GM21515 (cell line): ENCODE measurements around the gene ACAP2.
"Not testable (repeated sequence)": the region's sequence is repeated elsewhere in the genome, so short reads cannot be mapped to it uniquely, and the experiment has no call there.

Source experiments
- ATAC-seq: cut with Tn5 transposase; IDR thresholded peaks from one replicate; pipeline ENCODE4 v1.9.1; 2021; ENCODE audit not compliant: unreplicated experiment

ACAP2 gene

DNA sequence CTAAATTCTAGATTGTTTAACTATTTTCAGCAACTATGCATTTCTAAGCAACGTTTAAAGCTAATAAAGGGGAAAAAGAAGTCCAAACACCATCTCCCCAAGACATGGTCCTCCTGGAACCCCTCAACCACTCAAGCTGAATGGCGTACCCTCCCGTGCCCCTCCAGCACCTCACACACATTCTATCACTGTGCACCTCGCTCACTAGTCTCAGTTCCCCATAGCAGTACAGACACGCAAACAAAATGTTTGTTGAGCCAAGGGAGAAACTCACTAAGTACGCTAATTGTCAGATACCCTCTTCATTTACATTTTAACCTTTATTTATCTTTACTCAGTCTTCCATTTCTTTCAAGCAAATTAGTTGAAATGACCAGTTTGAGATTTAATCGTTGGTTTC lies 48.8 kb downstream of the ACAP2 start:
- peak; percentile 56 for ATAC-seq

DNA sequence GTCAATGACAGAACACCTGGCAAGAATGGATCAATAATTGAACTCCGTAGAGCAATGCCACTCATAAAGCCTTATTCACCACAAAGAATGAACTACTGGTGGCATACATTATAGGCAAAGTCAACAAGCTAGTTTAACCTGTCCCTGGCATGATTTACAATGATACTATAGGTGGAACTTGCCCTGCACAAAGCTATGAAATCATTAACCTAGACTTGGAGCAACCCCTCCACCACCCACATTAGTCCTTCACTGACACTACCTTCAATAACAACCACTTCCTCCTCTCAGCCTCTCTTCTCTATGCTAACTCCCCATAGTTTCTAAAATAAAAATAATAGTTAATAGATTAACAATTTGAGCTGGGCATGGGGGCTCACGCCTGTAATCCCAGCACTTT lies 54.4 kb downstream of the ACAP2 start:
- ATAC-seq = no peak

DNA sequence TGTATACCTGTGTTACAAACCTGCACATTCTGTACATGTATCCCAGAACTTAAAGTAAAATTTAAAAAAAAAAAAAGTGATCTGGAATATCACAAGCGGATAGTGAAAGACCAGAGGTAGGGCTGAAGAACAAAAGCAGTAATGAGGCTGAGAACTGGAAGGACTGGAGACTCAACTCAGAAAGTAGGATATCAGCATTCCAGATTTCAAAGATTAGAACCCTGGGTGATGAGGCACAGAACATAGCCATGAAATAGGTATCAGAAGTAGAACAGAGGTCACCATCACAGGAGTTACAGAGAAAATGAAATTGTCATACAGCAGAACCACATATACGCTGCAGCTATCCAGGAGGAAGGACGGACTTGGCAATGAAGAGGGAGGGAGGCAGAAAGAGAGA lies 56.1 kb downstream of the ACAP2 start:
- no peak for ATAC-seq

DNA sequence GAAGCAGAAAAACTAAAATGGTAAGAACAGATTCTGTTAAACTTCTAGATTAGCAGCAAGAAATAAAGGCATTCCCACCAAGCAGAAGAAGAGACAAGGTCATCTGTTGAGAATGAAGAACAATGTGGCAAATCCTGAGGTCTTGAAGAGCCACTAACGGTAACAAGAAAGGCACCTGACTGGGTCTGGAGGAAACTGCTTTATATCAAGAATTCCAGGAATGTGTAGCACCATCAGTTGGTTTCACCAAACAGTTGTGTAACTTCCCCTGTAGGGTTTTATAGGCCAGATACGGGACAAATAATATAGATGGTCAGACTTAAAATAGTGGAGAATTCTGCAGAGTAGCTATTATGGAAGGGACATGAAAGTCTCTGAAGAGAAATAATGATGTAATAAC lies 57.3 kb downstream of the ACAP2 start:
- ATAC-seq = no peak

DNA sequence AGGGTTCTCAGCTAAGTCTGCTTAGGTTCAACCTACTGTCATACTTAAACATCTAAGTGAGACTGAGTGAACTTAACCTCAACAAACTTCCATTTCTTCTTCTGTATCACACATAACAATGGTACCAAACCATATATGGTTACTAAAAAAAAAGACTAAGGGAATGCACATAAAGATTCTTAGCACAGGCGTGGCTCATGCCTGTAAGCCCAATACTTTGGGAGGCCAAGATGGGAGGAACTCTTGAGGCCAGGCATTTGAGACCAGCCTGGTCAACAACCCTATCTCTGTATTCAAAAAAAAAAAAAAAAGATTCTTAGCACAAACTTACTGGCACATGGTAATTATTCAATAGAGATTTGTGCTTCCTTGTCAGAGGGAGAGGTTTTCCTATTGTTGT lies 57.9 kb downstream of the ACAP2 start:
- no peak for ATAC-seq

DNA sequence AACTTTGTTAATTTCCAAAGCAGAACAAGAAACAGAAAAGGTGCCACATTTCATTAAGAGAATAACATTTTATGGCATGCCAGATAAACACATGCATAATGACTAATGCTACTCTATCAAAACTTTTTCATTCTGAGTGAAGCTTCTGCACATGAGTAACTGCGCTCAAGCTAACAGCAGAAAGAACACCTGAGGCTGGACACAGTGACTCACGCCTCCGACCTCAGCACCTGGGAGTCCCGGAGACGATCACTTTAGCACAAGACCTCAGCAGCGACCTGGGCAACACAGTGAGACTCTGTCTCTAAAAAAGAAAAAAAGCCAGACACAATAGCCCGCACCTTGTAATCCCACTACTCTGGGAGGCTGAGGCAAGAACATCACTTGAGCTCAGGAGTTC lies 70.6 kb downstream of the ACAP2 start:
- no peak for ATAC-seq

DNA sequence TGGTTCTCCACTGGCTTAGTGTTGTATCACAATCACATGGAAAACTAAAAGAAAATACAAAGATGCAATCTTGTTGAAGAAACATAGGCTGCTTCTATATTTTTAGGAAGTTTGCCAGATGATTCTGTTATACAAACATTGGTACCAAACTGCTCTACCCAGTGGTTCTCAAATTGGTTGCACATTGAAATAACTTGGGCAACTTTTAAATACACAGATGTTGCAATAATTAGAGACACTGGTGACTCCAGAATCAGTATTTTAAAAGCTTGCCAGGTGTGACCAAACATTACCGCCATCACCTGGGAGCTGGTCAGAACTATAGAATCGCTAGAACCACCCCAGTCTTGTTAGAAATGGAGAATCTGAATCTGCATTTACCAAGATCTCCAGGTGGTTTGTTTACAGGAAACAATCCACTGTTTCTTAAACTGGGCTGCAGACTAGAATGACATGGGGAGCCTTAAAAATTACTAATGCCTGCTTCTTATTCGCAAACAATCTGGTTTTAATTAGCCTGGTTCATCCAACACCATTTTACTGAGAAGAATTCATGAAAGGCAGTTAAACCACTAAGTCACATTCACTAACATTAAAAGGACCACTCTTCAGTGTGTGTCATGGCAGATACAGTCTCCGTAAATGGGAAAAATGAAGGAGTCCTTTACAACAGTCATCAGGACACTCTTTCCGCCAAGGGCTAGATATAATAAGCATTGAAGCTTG lies 76.5 kb downstream of the ACAP2 start:
- ATAC-seq = no peak

DNA sequence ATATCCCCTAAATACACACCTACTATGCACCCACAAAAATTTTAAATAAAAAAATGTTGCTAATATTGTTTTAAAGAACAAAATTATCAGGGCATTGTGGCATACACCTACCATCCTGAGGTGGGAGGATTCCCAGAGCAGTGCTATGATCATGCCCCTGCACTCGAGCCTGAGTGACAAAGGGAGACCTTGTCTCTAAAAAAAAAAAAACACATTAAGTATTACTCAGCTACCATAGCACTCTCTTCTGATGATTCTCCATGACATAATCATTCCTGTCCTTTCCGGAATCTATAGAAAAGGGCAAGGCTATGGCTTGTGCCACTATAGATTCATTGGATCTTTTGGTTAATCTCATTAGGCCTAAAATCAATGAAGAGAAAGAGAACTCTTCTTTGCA lies 77.4 kb downstream of the ACAP2 start:
- no peak for ATAC-seq

DNA sequence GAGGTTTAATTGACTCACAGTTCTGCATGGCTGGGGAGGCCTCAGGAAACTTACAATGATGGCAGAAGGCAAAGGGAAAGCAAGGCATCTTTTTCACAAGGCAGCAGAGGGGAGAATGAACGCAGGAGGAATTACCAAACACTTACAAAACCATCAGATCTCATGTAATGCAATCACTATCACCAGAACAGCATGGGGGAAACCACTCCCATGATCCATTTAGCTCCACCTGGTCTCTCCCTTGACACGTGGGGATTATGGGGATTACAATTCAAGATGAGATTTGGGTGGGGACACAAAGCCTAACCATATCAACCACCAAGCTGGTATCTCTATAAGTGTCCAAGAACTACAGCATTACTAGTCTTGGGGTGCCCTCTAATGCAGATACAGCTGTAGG lies 85.0 kb downstream of the ACAP2 start:
- not testable (repeated sequence) for ATAC-seq

DNA sequence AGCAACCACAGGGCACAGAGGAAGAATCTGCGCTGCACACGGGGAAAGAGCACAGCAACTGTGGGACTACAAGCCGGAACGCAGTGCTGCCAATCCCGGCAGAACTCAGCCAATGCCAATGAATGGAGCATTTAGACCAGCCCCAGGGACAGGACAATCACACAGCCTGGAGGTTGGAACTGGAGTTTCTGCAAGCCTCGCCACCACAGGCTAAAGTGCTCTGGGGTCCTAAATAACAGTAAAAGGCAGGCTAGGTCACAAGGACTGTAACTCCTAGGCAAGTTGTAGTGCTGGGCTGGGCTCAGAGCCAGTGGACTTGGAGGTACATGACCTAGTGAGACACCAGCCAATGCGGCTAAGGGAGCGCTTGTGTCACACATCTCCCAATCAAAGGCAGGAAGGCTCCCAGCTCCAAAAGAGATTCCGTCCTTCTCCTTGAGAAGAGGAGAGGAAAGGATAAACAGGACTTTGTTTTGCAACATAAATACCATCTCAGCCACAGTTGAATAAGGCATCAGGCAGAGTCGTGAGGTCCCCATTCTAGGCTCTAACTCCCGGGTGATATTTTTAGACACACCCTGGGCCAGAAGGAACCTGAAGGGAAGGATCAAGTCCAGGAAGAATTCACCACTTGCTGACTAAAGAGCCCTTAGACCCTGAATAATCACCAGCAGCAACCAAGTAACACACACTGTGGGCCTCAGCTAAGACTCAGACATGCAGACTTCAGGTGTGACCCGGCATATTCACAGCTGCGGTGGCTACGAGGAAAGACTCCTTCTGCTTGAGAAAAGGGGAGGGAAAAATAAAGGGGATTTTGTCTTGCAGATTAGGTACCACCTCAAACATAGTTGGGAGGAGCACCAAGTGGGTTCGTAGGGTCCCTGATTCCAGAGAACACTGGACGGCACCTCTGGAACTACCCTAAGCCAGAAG lies 86.4 kb downstream of the ACAP2 start:
- no peak for ATAC-seq

DNA sequence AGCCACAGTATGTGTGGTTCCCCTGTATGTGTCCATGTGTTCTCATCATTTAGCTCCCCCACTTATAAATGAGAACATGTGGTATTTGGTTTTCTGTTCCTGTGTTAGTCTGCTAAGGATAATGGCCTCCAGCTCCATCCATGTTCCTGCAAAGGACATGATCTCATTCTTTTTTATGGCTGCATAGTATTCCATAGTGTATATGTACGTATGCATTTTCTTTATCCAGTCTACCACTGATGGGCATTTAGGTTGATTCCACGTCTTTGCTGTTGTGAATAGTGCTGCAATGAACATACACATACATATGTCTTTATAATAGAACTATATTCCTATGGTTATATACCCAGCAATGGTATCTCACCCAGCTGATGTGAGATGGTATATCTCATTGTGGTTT lies 88.8 kb downstream of the ACAP2 start:
- ATAC-seq = not testable (repeated sequence)

DNA sequence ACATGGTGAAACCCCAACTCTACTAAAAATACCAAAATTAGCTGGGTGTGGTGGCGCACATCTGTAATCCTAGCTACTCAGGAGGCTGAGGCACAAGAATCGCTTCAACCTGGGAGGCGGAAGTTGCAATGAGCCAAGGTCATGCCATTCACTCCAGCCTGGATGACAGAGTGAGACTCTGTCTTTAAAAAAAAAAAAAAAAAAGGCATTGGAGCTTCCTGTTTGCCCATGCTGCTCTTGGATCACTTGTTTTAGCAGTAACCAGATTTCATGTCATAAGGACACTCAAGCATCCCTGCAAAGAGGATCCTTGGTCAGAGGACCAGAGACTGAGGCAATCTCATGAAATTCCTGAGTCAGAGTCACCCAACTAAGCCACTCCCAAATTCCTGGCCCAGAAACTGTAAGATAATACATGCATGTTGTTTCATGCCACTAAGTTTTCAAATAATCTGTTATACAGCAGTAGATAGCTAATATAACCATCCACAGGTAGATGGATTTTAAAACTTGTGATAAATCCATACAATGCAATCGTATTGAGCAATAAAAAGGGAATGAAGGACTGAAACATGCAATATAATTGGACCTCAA lies 89.8 kb downstream of the ACAP2 start:
- no peak for ATAC-seq

DNA sequence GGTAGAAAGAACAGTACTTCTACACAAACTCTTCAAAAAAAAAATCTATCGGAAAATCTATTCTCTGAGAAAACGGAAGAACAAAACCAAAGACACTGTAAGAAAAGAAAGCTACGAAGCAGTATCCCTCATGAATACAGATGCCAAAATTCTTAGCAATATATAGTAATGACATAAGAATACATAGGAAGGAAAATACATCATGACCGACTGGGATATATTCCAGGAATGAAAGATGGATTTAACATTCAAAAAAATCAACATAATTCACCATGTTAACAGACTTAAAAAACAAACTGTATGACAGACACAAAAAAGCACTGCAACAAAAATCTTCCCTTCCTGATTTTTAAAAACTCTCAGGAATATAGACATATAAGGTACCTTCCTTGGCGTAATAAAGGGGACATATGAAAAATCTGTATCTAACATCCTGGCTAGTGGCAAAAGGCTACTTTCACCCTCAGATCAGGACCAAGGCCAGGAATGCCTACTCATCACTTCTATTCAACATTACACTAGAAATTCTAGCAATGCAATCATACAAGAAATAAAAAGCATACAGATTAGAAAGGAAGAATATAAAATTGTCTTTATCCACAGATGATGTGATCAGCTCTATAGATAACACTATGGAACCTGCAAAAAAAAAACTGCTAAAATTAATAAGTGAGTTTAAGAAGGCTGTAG lies 94.2 kb downstream of the ACAP2 start:
- ATAC-seq = no peak

DNA sequence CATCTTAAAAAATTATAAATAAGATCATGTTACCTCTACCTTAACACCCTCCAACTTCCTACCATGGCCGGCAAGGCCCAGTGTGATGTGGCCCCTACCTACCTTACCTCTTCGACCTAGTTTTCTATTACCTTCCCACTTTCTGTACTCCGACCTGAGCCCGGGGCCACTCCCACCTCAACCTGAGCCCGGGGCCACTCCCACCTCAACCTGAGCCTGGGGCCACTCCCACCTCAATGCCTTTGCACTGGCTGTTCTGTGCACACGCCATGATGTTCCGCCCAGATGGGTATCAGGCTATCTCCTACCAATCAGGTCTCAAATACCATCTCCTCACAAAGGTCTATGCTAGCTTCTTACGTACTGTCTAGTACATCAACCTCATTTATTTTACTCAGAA lies 105.1 kb downstream of the ACAP2 start:
- no peak for ATAC-seq

DNA sequence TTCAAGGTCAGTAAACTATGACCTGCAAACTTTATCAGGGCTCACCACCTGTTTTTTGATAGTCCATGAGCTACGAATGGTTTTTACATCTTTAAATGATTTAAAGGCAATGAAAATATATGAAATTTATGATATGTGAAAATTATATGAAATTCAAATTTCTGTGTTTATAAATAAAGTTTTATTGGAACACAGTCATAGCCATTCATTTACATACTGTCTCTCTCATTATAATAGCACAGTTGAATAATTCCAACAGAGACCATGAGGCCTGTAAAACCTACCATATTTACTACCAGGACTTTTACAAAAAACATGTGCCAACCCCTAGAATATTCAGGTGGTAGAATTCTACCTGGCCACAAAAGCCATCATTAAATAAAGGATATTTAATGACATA lies 107.9 kb downstream of the ACAP2 start:
- ATAC-seq = no peak

DNA sequence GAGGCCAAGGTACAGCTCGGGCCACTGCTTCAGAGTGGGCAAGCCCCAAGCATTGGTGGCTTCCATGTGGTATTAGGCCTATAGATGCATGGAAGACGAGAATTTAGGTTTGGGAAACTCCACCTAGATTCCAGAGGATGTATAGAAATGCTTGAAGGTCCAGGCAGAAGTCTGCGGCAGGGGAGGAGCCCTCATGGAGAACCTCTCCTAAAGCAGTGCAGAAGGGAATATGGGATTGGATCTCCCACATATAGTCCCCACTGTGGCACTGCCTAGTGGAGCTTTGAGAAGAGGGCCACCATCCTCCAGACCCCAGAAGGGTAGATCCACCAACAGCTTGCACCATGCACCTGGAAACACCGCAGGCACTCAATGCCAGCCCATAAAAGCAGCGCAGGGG lies 123.8 kb downstream of the ACAP2 start:
- no peak for ATAC-seq

DNA sequence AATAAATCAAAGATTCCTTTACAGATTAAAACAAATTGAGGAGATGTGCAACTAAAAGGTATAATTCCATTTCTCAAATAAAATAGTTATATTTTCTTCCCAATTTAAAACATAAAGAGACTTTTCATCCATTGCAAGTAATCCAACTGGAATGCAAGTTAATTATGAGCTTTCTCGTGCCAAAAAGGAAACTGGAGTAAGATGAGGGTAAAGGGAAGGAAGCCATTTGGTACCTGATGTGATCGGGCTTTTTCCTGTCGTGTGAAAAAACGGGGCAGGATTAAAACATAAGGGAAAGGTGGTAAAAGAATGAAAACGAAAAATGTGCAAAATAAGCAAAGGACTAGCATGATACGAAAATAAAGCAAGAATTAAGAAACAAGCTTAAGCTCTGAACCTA lies 130.1 kb downstream of the ACAP2 start:
- no peak for ATAC-seq

DNA sequence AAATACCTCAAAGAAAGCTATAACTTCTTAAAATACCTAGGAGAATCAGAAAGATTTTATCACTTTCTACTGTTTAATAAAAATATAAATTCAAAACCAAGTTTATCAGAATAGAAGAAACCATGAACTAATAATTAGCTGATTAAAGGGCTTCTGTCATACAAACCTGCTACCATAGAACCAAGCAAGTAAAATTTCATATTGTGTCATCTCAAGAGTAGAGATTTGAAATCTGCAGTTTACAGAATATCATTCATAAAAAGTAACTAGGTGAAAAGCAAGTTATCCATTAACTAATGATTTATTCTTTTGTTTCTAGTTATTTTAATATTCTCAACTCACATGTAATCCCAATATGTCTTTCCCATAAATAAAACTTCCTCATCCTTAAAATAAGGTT lies 135.1 kb downstream of the ACAP2 start:
- no peak for ATAC-seq

DNA sequence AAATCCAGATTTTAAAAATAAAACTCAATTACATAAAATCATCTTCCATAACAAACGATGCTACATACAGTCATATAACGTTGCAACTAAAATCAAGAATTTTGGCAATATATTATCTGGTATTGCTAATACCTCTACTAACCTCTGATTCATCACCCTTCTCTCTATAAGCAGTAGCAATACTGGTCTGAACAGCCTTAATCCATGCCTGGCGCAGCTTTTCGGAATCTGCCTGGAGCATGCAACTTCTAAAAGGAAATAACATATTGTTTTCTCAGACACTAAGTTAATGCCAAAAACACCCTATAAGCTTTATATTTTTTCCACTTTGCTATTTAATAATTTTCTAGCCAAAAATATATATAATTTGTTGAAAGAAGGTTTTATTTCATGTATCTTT lies 136.5 kb downstream of the ACAP2 start:
- no peak for ATAC-seq

DNA sequence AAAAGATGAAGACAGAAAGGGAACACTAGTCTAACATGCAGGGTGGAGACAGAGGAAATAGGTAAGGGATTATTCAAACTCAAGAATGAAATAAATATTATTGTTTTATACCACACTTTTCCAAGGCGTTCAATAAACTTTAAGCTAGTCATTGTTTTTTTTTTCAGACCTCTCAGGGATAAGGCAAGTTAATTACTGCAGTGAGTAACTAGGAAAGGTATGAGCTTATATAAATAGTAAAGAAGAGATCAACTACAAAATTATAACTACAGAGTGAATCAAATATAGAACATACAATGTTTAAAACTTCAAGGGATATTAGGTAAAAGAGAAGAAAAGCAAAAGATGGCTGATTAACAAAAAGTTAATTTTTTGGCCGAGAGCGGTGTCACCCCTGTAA lies 140.4 kb downstream of the ACAP2 start:
- ATAC-seq = no peak

DNA sequence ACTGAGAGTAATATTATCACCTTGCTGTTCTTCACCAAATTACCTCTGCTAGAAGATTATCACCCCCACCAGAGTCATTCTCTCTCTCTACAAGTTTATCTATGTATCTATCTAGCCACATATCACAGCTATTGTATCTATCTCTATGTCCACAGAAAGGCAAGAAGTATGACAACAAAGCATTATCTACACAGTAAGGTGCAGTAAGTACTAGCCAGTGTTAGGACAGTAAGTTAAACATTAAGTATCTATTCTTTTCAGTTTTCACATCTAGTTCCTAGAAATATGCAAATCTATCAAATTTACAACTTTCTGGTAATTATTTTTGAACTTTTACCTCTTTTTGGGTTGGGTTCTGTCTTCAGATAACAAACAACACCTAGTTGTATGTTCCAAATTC lies 145.4 kb downstream of the ACAP2 start:
- no peak for ATAC-seq
